Measurements from ENCODE around the gene NCOA3. TPM values are rescaled to one million over a fixed set of nuclear protein-coding genes. Genes with fewer than 3 reads are reported as not detected.

Gene NCOA3
- total RNA-seq, 2 experiments from 2014 or later, result 66.2 to 73.7 TPM

DNA sequence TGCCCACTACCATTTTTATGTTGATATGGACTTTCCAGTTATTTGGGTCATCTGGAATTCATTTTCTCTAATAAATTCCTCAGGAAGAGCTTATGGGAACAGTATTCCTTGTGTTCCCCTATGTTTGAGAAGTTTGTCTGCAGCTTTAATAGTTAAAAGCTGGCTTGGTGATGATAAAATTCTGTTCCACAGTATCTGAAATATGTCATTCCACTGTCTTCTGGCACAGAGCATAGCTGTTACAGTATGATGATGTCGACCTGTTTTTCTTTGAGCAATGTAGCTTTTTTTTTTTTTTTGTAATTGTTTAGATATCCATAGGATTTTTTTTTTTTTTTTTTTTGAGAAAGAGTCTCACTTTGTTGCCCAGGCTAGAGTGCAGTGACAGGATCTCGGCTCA, 43.2 kb downstream of the NCOA3 start:
- CTCF ChIA-PET, result interaction anchor here (1.1 kb wide), 1 partner anchor 76 kb away, joined by 3 read pairs; no protein-coding TSS in a partner anchor
- intact Hi-C loops (cut with micrococcal nuclease), result no loop called here
- Mint-ChIP-seq H3K4me1 (ENCODE audit: low read depth) (peaks cover 68% of the 10 kb centered on the region), H3K27ac (peak overlapping the region; percentile 34), H3K4me3 (no peak overlapping the region), H3K36me3 (ENCODE audit: low read depth) (peaks cover 36% of the 10 kb centered on the region), H3K9me3 (no peaks in the 10 kb centered on the region), H3K27me3 (no peaks in the 10 kb centered on the region)
- POLR2A ChIA-PET, result interaction anchor here (1.2 kb wide), 1 partner anchor 42 kb away, joined by 3 read pairs; no protein-coding TSS in a partner anchor
- DNase-seq, result no peak
- TF ChIP-seq, protein P1, sequence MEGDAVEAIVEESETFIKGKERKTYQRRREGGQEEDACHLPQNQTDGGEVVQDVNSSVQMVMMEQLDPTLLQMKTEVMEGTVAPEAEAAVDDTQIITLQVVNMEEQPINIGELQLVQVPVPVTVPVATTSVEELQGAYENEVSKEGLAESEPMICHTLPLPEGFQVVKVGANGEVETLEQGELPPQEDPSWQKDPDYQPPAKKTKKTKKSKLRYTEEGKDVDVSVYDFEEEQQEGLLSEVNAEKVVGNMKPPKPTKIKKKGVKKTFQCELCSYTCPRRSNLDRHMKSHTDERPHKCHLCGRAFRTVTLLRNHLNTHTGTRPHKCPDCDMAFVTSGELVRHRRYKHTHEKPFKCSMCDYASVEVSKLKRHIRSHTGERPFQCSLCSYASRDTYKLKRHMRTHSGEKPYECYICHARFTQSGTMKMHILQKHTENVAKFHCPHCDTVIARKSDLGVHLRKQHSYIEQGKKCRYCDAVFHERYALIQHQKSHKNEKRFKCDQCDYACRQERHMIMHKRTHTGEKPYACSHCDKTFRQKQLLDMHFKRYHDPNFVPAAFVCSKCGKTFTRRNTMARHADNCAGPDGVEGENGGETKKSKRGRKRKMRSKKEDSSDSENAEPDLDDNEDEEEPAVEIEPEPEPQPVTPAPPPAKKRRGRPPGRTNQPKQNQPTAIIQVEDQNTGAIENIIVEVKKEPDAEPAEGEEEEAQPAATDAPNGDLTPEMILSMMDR (IDR thresholded peaks at IDR 0.05), result no peak
- ATAC-seq, result no peak

GRCh38 chr20:47545499-47545898, 43.8 kb downstream of the NCOA3 start:
- CTCF ChIA-PET, result interaction anchor here (1.1 kb wide), 1 partner anchor 75 kb away, joined by 3 read pairs; no protein-coding TSS in a partner anchor
- Mint-ChIP-seq H3K27ac (peak overlapping the region; percentile 1), H3K27me3 (no peaks in the 10 kb centered on the region), H3K4me1 (ENCODE audit: low read depth) (peaks cover 66% of the 10 kb centered on the region), H3K9me3 (no peaks in the 10 kb centered on the region), H3K36me3 (ENCODE audit: low read depth) (peaks cover 38% of the 10 kb centered on the region), H3K4me3 (no peak overlapping the region)
- POLR2A ChIA-PET, result interaction anchor here (1.2 kb wide), 1 partner anchor 42 kb away, joined by 3 read pairs; no protein-coding TSS in a partner anchor
- intact Hi-C loops (cut with micrococcal nuclease), result no loop called here
- ATAC-seq (no peak), DNase-seq (no peak)
- TF ChIP-seq, protein P1 (IDR thresholded peaks at IDR 0.05), result no peak

GRCh38 chr20:47546184-47547033, 44.7 kb downstream of the NCOA3 start:
- H3K9me3 Mint-ChIP-seq, result no peaks in the 10 kb centered on the region
- peaks cover 44% of the 10 kb centered on the region for H3K36me3 Mint-ChIP-seq (ENCODE audit: low read depth)
- ATAC-seq (no peak), DNase-seq (no peak)
- TF ChIP-seq, protein P1 (IDR thresholded peaks at IDR 0.05), result no peak
- ChIA-PET CTCF (interaction anchor here (0.7 kb wide), 1 partner anchor 32 kb away, joined by 3 read pairs; no protein-coding TSS in a partner anchor), POLR2A (interaction anchor here (0.7 kb wide), 1 partner anchor 14 kb away, joined by 3 read pairs; no protein-coding TSS in a partner anchor)
- H3K4me3 Mint-ChIP-seq, result no peak overlapping the region
- intact Hi-C loops (cut with micrococcal nuclease), result no loop called here
- peak overlapping the region; percentile 46 for H3K27ac Mint-ChIP-seq
- no peaks in the 10 kb centered on the region for H3K27me3 Mint-ChIP-seq
- peaks cover 65% of the 10 kb centered on the region for H3K4me1 Mint-ChIP-seq (ENCODE audit: low read depth)

DNA sequence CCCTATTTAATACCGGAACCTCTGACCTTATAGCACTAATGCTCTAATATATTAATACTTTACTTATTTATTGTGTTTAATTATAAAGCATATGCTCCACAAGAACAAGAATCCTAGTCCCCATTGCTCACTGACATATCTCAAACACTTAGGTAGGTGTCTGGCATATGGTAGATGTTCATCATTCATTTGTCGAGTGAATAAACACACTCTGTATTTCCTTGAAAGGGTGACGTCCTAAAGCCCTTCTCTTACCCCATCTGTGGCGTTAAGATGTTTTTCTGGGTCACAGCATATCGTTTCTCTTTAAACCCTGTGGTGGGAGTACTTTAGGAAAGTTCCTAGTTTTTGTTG, 45.3 kb downstream of the NCOA3 start:
- POLR2A ChIA-PET, result no interaction called here
- Mint-ChIP-seq H3K4me1 (ENCODE audit: low read depth) (peaks cover 65% of the 10 kb centered on the region), H3K4me3 (no peak overlapping the region), H3K27ac (no peak overlapping the region), H3K36me3 (ENCODE audit: low read depth) (peaks cover 44% of the 10 kb centered on the region), H3K27me3 (no peaks in the 10 kb centered on the region), H3K9me3 (no peaks in the 10 kb centered on the region)
- DNase-seq (no peak), ATAC-seq (no peak)
- TF ChIP-seq, protein P1 (IDR thresholded peaks at IDR 0.05), result no peak
- intact Hi-C loops (cut with micrococcal nuclease), result no loop called here
- CTCF ChIA-PET, result no interaction called here

DNA sequence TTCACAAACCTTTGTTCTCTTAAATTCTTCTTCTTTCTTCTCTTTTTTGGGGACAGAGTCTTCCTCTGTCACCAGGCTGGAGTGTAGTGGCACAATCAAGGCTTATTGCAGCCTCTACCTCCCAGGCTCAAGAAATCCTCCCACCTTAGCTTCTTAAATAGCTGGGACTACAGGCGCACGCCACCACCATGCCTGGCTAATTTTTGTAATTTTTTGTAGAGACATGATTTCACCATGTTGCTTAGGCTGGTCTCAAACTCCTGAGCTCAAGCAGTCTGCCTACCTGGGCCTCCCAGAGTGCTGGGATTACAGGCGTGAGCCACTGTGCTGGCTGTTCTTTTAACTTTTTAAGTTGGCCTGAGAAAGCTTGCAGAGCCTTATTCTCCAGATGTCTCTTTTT, 48.0 kb downstream of the NCOA3 start:
- intact Hi-C loops (cut with micrococcal nuclease), result no loop called here
- TF ChIP-seq, protein P1 (IDR thresholded peaks at IDR 0.05), result no peak
- ChIA-PET POLR2A (interaction anchor here (0.9 to 1.1 kb wide), 2 partner anchors 11 to 28 kb away, joined by 3 read pairs; no protein-coding TSS in a partner anchor), CTCF (interaction anchor here (1.1 to 1.6 kb wide), 2 partner anchors 75 to 165 kb away, joined by 3 to 4 read pairs; no protein-coding TSS in a partner anchor)
- no peaks in the 10 kb centered on the region for H3K27me3 Mint-ChIP-seq
- DNase-seq (no peak), ATAC-seq (no peak)
- peaks cover 47% of the 10 kb centered on the region for H3K4me1 Mint-ChIP-seq (ENCODE audit: low read depth)
- peaks cover 44% of the 10 kb centered on the region for H3K36me3 Mint-ChIP-seq (ENCODE audit: low read depth)
- H3K4me3 Mint-ChIP-seq, result no peak overlapping the region
- peak overlapping the region; percentile 57 for H3K27ac Mint-ChIP-seq
- H3K9me3 Mint-ChIP-seq, result no peaks in the 10 kb centered on the region

All from activated CD8-positive, alpha-beta T cell treated with anti-CD3 and anti-CD28 coated beads for 36 hours (primary cell).